GM12878 (cell line): ENCODE measurements around the gene CDYL. TPM values are rescaled to one million over a fixed set of nuclear protein-coding genes. Genes with fewer than 3 reads are reported as not detected.
A peak's percentile ranks its signal among the peaks of the same experiment; 100 is the strongest.

Source experiments
- ETV6 ChIP-seq, 2 experiments: fragments of 450-650 bp in 1 of 2; IDR thresholded peaks in 1 of 2; conservative IDR thresholded peaks in 1 of 2; 2 replicates each; pipeline ENCODE4 v1.6.1; 2014; ENCODE audit warnings: antibody characterized with exemption in 1 of 2, borderline replicate concordance in 1 of 2, low read depth in 1 of 2, mild to moderate bottlenecking in 1 of 2, moderate library complexity in 1 of 2
- KAT2A ChIP-seq: conservative IDR thresholded peaks from 2 replicates; pipeline ENCODE4 v1.6.1; 2011; ENCODE audit warnings: low read depth, low read length; ENCODE audit not compliant: control insufficient read depth
- MEF2B ChIP-seq: fragments of 450-650 bp; IDR thresholded peaks from 2 replicates; pipeline ENCODE4 v1.6.1; 2018; ENCODE audit warnings: mild to moderate bottlenecking, moderate library complexity; ENCODE audit not compliant: partially characterized antibody, poor library complexity, severe bottlenecking
- POLR2A ChIP-seq: IDR thresholded peaks from 2 replicates; pipeline ENCODE4 v1.6.1; 2011; ENCODE audit warnings: low read depth, mild to moderate bottlenecking, low read length
- RAD21 ChIP-seq: IDR thresholded peaks from 2 replicates; pipeline ENCODE4 v1.6.1; 2011; ENCODE audit warnings: mild to moderate bottlenecking, low read depth, low read length, moderate library complexity; ENCODE audit not compliant: insufficient read depth
- RUNX3 ChIP-seq: IDR thresholded peaks from 2 replicates; pipeline ENCODE4 v1.6.1; 2012; ENCODE audit warnings: low read length, inconsistent platforms
- SMAD5 ChIP-seq: IDR thresholded peaks from 2 replicates; pipeline ENCODE4 v1.6.1; 2016; ENCODE audit warnings: antibody characterized with exemption, low read depth
- SMC3 ChIP-seq: IDR thresholded peaks from 2 replicates; pipeline ENCODE4 v1.6.1; 2011; ENCODE audit warnings: low read length, improper control_type of control experiment, borderline replicate concordance
- SRF ChIP-seq, 2 experiments: IDR thresholded peaks; 2 replicates each; pipeline ENCODE4 v1.6.1; 2011; ENCODE audit warnings: low read depth in 2 of 2, low read length in 2 of 2, mild to moderate bottlenecking in 1 of 2, moderate library complexity in 1 of 2
- polyA plus RNA-seq, 11 experiments: library from polyadenylated mRNA; depleted of rRNA in 4 of 11; unstranded in 6 of 11; stranded (reverse) in 5 of 11; fragments of >200 nt; fragmentation: Nextera tagmentation in 4 of 11; fragmentation: Illumina TruSeq in 1 of 11; extraction: Ambion mirVana in 4 of 11; extraction: Trizol in 1 of 11; gene quantifications; 1 replicate in 1 of 11; 2 replicates in 10 of 11; pipeline versions ENCODE4 v1.2.1 to v1.2.3, GENCODE V29; 2011 to 2016; ENCODE audit warnings: inconsistent platforms in 2 of 11, missing spikeins in 2 of 11, low read depth in 1 of 11
- total RNA-seq, 4 experiments: library from RNA; depleted of rRNA in 3 of 4; stranded (reverse); fragments of >200 nt in 3 of 4; fragmentation: Illumina TruSeq in 1 of 4; extraction: Trizol in 1 of 4; gene quantifications; 2 replicates each; pipeline versions ENCODE4 v1.2.1 to v1.2.3, GENCODE V29; 2013 to 2021
- TF ChIP-seq, protein P1 (sequence below): IDR thresholded peaks from 2 replicates; pipeline ENCODE4 v1.6.1; 2012; ENCODE audit warnings: low read length, inconsistent platforms
- TF ChIP-seq, protein P2 (sequence below): fragments of 450-650 bp; formaldehyde crosslinking; IDR thresholded peaks from 2 replicates; pipeline ENCODE4 v1.4.0; 2022; ENCODE audit warnings: mild to moderate bottlenecking, moderate library complexity
- TF ChIP-seq, protein P3 (sequence below): IDR thresholded peaks from 2 replicates; pipeline ENCODE4 v1.6.1; 2012; ENCODE audit warnings: low read depth, low read length, improper control_type of control experiment

The CDYL gene
- total and polyA plus RNA-seq, 10 of the 15 experiments (the other 5 are each of a cell fraction or from before 2014, with no cell fraction given): 9.3 to 61.2 (median 28.5) TPM

DNA sequence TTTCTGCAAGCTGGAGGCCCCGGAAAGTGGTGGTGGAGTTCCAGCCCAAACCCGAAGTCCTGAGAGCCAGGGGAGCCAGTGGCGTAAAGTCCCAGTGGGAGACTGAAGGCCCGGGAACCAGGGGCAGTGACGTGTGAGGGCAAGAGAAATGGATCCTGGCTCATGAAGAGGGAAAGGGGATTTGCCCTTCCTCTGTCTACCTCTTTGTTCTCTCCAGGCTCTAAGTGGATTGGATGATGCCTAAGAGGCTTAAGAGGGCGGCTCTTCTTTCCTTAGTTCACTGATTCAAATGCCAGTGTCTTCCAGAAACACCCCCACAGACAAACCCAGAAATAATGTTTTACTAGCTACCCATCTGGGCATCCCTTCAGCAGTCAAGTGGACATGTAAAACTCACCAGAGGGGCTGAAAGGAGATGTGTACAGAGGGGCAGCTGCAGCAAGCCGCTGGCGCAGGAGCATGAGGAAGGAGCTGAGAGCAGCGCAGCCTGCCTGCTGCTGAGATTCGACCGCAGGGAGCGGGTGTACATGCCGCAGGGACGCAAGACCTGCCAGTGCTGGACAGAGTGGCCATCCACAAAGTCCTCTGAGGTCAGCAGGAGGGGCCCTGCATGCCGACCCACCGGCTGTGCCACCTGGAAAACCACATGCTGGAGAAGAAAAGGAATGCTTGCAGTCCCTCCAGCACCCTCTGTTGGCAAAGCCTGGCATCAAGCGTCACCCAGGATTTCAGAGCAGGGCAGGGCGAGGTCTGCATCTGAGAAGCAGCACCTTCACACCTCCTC lies 29.5 kb downstream of the CDYL start (continued):
- TF ChIP-seq, protein P1, sequence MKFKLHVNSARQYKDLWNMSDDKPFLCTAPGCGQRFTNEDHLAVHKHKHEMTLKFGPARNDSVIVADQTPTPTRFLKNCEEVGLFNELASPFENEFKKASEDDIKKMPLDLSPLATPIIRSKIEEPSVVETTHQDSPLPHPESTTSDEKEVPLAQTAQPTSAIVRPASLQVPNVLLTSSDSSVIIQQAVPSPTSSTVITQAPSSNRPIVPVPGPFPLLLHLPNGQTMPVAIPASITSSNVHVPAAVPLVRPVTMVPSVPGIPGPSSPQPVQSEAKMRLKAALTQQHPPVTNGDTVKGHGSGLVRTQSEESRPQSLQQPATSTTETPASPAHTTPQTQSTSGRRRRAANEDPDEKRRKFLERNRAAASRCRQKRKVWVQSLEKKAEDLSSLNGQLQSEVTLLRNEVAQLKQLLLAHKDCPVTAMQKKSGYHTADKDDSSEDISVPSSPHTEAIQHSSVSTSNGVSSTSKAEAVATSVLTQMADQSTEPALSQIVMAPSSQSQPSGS: no peak
- TF ChIP-seq ETV6 (conservative IDR thresholded peaks at IDR 0.05 in 1 of 2, IDR thresholded peaks at IDR 0.05 in 1 of 2; ENCODE audit: borderline replicate concordance in 1 of 2, low read depth in 1 of 2) (no peak), SRF (IDR thresholded peaks at IDR 0.05; ENCODE audit: low read depth in 2 of 2, low read length in 2 of 2) (no peak), MEF2B (no peak), RUNX3 (peak; percentile 16; the same call in 1 of the 2 replicates), KAT2A (no peak), SMC3 (peak; percentile 26; the same call in 1 of the 2 replicates), SMAD5 (no peak), RAD21 (peak; percentile 48; the same call in 1 of the 2 replicates), POLR2A (no peak)
- TF ChIP-seq, protein P2, sequence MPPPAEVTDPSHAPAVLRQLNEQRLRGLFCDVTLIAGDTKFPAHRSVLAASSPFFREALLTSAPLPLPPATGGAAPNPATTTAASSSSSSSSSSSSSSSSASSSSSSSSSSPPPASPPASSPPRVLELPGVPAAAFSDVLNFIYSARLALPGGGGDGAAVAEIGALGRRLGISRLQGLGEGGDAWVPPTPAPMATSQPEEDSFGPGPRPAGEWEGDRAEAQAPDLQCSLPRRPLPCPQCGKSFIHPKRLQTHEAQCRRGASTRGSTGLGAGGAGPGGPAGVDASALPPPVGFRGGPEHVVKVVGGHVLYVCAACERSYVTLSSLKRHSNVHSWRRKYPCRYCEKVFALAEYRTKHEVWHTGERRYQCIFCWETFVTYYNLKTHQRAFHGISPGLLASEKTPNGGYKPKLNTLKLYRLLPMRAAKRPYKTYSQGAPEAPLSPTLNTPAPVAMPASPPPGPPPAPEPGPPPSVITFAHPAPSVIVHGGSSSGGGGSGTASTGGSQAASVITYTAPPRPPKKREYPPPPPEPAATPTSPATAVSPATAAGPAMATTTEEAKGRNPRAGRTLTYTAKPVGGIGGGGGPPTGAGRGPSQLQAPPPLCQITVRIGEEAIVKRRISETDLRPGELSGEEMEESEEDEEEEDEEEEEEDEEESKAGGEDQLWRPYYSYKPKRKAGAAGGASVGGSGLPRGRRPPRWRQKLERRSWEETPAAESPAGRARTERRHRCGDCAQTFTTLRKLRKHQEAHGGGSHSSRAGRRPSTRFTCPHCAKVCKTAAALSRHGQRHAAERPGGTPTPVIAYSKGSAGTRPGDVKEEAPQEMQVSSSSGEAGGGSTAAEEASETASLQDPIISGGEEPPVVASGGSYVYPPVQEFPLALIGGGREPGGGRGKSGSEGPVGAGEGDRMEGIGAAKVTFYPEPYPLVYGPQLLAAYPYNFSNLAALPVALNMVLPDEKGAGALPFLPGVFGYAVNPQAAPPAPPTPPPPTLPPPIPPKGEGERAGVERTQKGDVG: no peak
- TF ChIP-seq, protein P3, sequence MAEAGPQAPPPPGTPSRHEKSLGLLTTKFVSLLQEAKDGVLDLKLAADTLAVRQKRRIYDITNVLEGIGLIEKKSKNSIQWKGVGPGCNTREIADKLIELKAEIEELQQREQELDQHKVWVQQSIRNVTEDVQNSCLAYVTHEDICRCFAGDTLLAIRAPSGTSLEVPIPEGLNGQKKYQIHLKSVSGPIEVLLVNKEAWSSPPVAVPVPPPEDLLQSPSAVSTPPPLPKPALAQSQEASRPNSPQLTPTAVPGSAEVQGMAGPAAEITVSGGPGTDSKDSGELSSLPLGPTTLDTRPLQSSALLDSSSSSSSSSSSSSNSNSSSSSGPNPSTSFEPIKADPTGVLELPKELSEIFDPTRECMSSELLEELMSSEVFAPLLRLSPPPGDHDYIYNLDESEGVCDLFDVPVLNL: no peak
